HFF-Myc (cell line): Measurements from ENCODE around the gene RXRA.

Experiments
- DNase-seq: peaks from one replicate; pipeline ENCODE4 v3.0.0-alpha.2; 2011; ENCODE audit warnings: low read depth; ENCODE audit errors: extremely low read depth
- H3K4me3 ChIP-seq: replicated peaks from 2 replicates; pipeline ENCODE4 v1.5.1; 2011; ENCODE audit warnings: low read depth, mild to moderate bottlenecking, control low read depth, low read length
- CTCF ChIP-seq: IDR thresholded peaks from 2 replicates; pipeline ENCODE4 v1.5.1; 2012; ENCODE audit warnings: mild to moderate bottlenecking, low read depth, low read length, control low read depth; ENCODE audit errors: missing control alignments

Gene RXRA

GRCh38 chr9:134438195-134438788 lies 112.0 kb downstream of the RXRA start:
- no peak for TF ChIP-seq CTCF
- DNase-seq = no peak

GRCh38 chr9:134439368-134439784 lies 113.1 kb downstream of the RXRA start:
- H3K4me3 ChIP-seq = no peak overlapping the region
- DNase-seq = no peak
- no peak for TF ChIP-seq CTCF

More at GRCh38 chr9:134438195-134438788, 112.0 kb downstream of the RXRA start:
- no peak overlapping the region for H3K4me3 ChIP-seq

- no peak for DNase-seq
- no peak overlapping the region for H3K4me3 ChIP-seq
- no peak for TF ChIP-seq CTCF
Measured at GRCh38 chr9:134440636-134441226, 114.5 kb downstream of the RXRA start.

GRCh38 chr9:134441227-134442084 lies 115.2 kb downstream of the RXRA start:
- no peak for TF ChIP-seq CTCF
- DNase-seq = no peak
- no peak overlapping the region for H3K4me3 ChIP-seq

- no peak overlapping the region for H3K4me3 ChIP-seq
- no peak for TF ChIP-seq CTCF
- no peak for DNase-seq
Measured at GRCh38 chr9:134442085-134442474, 115.8 kb downstream of the RXRA start.

GRCh38 chr9:134442486-134443173 lies 116.4 kb downstream of the RXRA start:
- no peak overlapping the region for H3K4me3 ChIP-seq
- DNase-seq = no peak
- TF ChIP-seq CTCF = no peak
